Measurements from ENCODE around the gene XAB2. TPM values are rescaled to one million over a fixed set of nuclear protein-coding genes. Genes with fewer than 3 reads are reported as not detected.

Gene XAB2
- total RNA-seq, 2 experiments from 2014 or later = 45.9 to 48.3 TPM

DNA sequence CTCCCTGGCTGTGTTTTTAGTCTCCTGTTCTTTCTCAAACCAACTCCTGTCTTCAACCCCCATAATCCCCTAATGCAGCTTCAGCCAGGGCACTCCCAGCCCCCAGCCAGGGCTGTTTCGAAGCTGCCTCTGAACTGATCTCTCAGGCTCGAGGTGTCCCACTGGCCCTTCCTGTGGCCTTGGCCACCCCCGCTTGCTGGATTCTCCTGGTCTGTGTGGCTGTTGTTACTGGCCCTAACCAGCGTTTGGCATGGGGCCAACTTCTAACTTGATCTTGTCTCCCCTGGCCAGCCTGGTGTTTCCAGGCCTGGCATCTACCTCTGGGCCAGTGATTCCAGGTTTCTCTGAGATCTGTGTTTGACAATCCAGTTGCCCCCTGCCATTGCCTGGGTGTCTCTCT is 11.0 kb downstream of the XAB2 start:
- intact Hi-C loops (cut with DNase I, micrococcal nuclease) = no loop called here
- no peaks in the 10 kb centered on the region for H3K27me3 Mint-ChIP-seq
- ChIA-PET POLR2A (no interaction called here), CTCF (interaction anchor here (0.6 kb wide), 1 partner anchor 213 kb away, joined by 3 read pairs; no protein-coding TSS in a partner anchor)
- no peak for ATAC-seq
- H3K9me3 Mint-ChIP-seq (ENCODE audit: low read depth) = no peaks in the 10 kb centered on the region
- no peaks in the 10 kb centered on the region for H3K4me1 Mint-ChIP-seq
- no peak for DNase-seq
- no peak overlapping the region for H3K27ac Mint-ChIP-seq
- H3K36me3 Mint-ChIP-seq (ENCODE audit: low read depth) = peaks cover 25% of the 10 kb centered on the region
- H3K4me3 Mint-ChIP-seq = no peak overlapping the region

GRCh38 chr19:7617735-7618134 is 11.6 kb downstream of the XAB2 start:
- DNase-seq = no peak
- no peaks in the 10 kb centered on the region for H3K27me3 Mint-ChIP-seq
- no peak overlapping the region for H3K4me3 Mint-ChIP-seq
- ChIA-PET CTCF (interaction anchor here (0.6 kb wide), 1 partner anchor 214 kb away, joined by 3 read pairs; no protein-coding TSS in a partner anchor), POLR2A (interaction anchor here (0.6 kb wide), 1 partner anchor 73 kb away, joined by 5 read pairs; no protein-coding TSS in a partner anchor)
- intact Hi-C loops (cut with DNase I, micrococcal nuclease) = no loop called here
- no peaks in the 10 kb centered on the region for H3K9me3 Mint-ChIP-seq (ENCODE audit: low read depth)
- no peak overlapping the region for H3K27ac Mint-ChIP-seq
- H3K36me3 Mint-ChIP-seq (ENCODE audit: low read depth) = peaks cover 19% of the 10 kb centered on the region
- no peaks in the 10 kb centered on the region for H3K4me1 Mint-ChIP-seq
- ATAC-seq = no peak

GRCh38 chr19:7617172-7617571 is 12.2 kb downstream of the XAB2 start:
- no peak for DNase-seq
- H3K27me3 Mint-ChIP-seq = no peaks in the 10 kb centered on the region
- no peaks in the 10 kb centered on the region for H3K4me1 Mint-ChIP-seq
- H3K4me3 Mint-ChIP-seq = no peak overlapping the region
- intact Hi-C loops (cut with DNase I, micrococcal nuclease) = no loop called here
- no peaks in the 10 kb centered on the region for H3K9me3 Mint-ChIP-seq (ENCODE audit: low read depth)
- POLR2A ChIA-PET = interaction anchor here (0.6 kb wide), 1 partner anchor 73 kb away, joined by 5 read pairs; no protein-coding TSS in a partner anchor
- no peak overlapping the region for H3K27ac Mint-ChIP-seq
- CTCF ChIA-PET = no interaction called here
- H3K36me3 Mint-ChIP-seq (ENCODE audit: low read depth) = peaks cover 18% of the 10 kb centered on the region
- no peak for ATAC-seq

GRCh38 chr19:7614859-7615741 is 14.2 kb downstream of the XAB2 start:
- H3K4me3 Mint-ChIP-seq = no peak overlapping the region
- ATAC-seq (no peak), DNase-seq (no peak)
- H3K4me1 Mint-ChIP-seq = no peaks in the 10 kb centered on the region
- POLR2A ChIA-PET = no interaction called here
- H3K27me3 Mint-ChIP-seq = no peaks in the 10 kb centered on the region
- intact Hi-C loops (cut with DNase I, micrococcal nuclease) = no loop called here
- H3K36me3 Mint-ChIP-seq (ENCODE audit: low read depth) = peaks cover 12% of the 10 kb centered on the region
- CTCF ChIA-PET = interaction anchor here (0.6 to 1.4 kb wide), 2 partner anchors 47 to 134 kb away, joined by 3 to 4 read pairs; no protein-coding TSS in a partner anchor
- H3K9me3 Mint-ChIP-seq (ENCODE audit: low read depth) = no peaks in the 10 kb centered on the region
- no peak overlapping the region for H3K27ac Mint-ChIP-seq

DNA sequence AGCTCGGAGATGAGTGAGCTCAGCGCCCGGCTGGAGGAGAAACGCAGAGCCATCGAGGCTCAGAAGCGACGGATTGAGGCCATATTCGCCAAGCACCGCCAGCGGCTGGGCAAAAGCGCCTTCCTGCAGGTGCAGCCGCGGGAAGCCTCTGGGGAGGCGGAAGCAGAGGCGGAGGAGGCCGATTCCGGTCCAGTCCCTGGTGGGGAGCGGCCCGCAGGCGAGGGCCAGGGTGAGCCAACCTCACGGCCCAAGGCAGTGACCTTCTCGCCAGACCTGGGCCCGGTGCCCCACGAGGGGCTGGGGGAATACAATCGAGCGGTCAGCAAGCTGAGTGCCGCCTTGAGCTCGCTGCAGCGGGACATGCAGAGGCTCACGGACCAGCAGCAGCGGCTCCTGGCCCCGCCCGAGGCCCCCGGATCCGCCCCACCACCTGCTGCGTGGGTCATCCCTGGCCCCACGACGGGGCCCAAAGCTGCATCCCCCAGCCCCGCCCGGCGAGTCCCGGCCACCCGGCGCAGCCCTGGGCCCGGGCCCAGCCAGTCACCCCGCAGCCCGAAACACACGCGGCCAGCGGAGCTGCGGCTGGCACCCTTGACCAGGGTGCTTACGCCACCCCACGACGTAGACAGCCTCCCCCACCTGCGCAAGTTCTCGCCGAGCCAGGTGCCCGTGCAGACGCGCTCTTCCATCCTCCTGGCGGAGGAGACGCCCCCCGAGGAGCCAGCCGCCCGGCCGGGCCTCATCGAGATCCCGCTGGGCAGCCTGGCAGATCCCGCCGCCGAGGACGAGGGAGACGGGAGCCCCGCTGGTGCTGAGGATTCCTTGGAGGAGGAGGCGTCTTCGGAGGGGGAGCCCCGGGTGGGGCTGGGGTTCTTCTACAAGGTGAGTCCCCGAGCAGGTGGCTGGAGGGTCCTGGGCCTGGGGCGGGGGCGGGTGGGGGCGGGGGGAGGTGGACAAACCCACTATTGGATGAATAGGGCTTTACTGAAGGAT is 16.8 kb downstream of the XAB2 start:
- no peak for DNase-seq
- H3K27me3 Mint-ChIP-seq = no peaks in the 10 kb centered on the region
- no peaks in the 10 kb centered on the region for H3K9me3 Mint-ChIP-seq (ENCODE audit: low read depth)
- H3K4me3 Mint-ChIP-seq = no peak overlapping the region
- no peaks in the 10 kb centered on the region for H3K4me1 Mint-ChIP-seq
- intact Hi-C loops (cut with DNase I, micrococcal nuclease) = no loop called here
- ChIA-PET CTCF (interaction anchor here (0.6 kb wide), 1 partner anchor 276 kb away, joined by 4 read pairs; no protein-coding TSS in a partner anchor), POLR2A (no interaction called here)
- no peak overlapping the region for H3K27ac Mint-ChIP-seq
- H3K36me3 Mint-ChIP-seq (ENCODE audit: low read depth) = no peaks in the 10 kb centered on the region
- ATAC-seq = no peak

- H3K27me3 Mint-ChIP-seq = no peaks in the 10 kb centered on the region
- intact Hi-C loops (cut with DNase I, micrococcal nuclease) = no loop called here
- H3K4me3 Mint-ChIP-seq = no peak overlapping the region
- ATAC-seq = no peak
- H3K9me3 Mint-ChIP-seq (ENCODE audit: low read depth) = no peaks in the 10 kb centered on the region
- ChIA-PET POLR2A (no interaction called here), CTCF (no interaction called here)
- no peak for DNase-seq
- H3K4me1 Mint-ChIP-seq = no peaks in the 10 kb centered on the region
- H3K36me3 Mint-ChIP-seq (ENCODE audit: low read depth) = no peaks in the 10 kb centered on the region
- H3K27ac Mint-ChIP-seq = no peak overlapping the region
Measured at GRCh38 chr19:7611541-7612279, 17.6 kb downstream of the XAB2 start.

GRCh38 chr19:7610491-7611240 is 18.7 kb downstream of the XAB2 start:
- POLR2A ChIA-PET = no interaction called here

GRCh38 chr19:7607874-7608560 is 21.3 kb downstream of the XAB2 start:
- H3K27ac Mint-ChIP-seq = no peak overlapping the region
- ATAC-seq = no peak
- ChIA-PET CTCF (interaction anchor here (0.7 kb wide), 1 partner anchor 252 kb away, joined by 3 read pairs; no protein-coding TSS in a partner anchor), POLR2A (no interaction called here)
- no peak overlapping the region for H3K4me3 Mint-ChIP-seq
- peaks cover 3% of the 10 kb centered on the region for H3K27me3 Mint-ChIP-seq
- no peaks in the 10 kb centered on the region for H3K36me3 Mint-ChIP-seq (ENCODE audit: low read depth)
- DNase-seq = no peak
- H3K9me3 Mint-ChIP-seq (ENCODE audit: low read depth) = no peaks in the 10 kb centered on the region
- no peaks in the 10 kb centered on the region for H3K4me1 Mint-ChIP-seq
- intact Hi-C loops (cut with DNase I, micrococcal nuclease) = no loop called here

More at GRCh38 chr19:7610491-7611240, 18.7 kb downstream of the XAB2 start:
- no peaks in the 10 kb centered on the region for H3K9me3 Mint-ChIP-seq (ENCODE audit: low read depth)
- intact Hi-C loops (cut with DNase I, micrococcal nuclease) = no loop called here
- CTCF ChIA-PET = interaction anchor here (0.6 kb wide), 1 partner anchor 61 kb away, joined by 3 read pairs; no protein-coding TSS in a partner anchor
- no peak for ATAC-seq
- no peak overlapping the region for H3K27ac Mint-ChIP-seq
- DNase-seq = no peak
- H3K4me1 Mint-ChIP-seq = no peaks in the 10 kb centered on the region
- H3K4me3 Mint-ChIP-seq = no peak overlapping the region
- H3K36me3 Mint-ChIP-seq (ENCODE audit: low read depth) = no peaks in the 10 kb centered on the region
- no peaks in the 10 kb centered on the region for H3K27me3 Mint-ChIP-seq

DNA sequence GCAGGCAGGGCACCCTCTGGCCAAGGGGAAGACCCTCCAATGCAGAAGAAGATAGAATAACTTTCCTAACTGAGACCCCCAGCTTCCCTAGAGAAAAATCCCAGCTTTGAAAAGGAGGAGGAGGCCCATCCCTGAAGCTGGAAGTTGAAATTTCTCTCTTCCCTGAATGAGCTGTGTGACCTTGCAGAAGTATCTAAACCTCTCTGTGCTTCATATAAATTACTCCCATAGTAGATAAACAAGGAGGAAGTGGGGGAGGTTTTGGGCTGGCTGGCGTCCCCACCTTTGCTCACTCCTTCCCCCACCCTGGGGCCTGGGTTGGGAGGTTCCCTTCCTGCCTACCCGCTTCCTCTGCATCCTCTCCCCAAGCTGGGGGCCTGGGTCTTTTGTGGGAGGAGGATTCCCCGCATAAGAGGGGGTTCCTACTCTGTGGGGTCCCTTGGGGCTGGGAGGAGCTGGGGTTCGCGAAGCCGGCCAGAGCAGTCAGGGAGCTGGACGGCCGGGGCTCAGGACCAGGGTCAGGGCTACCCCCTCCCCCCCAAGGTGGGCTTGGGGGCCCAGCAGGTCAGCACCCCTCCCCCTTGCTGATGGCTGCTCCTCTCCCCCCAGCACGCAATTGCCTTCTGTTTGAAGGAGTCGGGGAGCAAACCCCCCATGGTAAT is 22.0 kb downstream of the XAB2 start:
- Mint-ChIP-seq H3K27me3 (peaks cover 4% of the 10 kb centered on the region), H3K4me3 (no peak overlapping the region), H3K4me1 (no peaks in the 10 kb centered on the region), H3K9me3 (ENCODE audit: low read depth) (no peaks in the 10 kb centered on the region), H3K27ac (no peak overlapping the region), H3K36me3 (ENCODE audit: low read depth) (no peaks in the 10 kb centered on the region)
- intact Hi-C loops (cut with DNase I, micrococcal nuclease) = no loop called here
- ATAC-seq (no peak), DNase-seq (no peak)
- POLR2A ChIA-PET = no interaction called here
- CTCF ChIA-PET = interaction anchor here (0.6 to 0.8 kb wide), 2 partner anchors 10 to 62 kb away, joined by 3 to 4 read pairs; no protein-coding TSS in a partner anchor

DNA sequence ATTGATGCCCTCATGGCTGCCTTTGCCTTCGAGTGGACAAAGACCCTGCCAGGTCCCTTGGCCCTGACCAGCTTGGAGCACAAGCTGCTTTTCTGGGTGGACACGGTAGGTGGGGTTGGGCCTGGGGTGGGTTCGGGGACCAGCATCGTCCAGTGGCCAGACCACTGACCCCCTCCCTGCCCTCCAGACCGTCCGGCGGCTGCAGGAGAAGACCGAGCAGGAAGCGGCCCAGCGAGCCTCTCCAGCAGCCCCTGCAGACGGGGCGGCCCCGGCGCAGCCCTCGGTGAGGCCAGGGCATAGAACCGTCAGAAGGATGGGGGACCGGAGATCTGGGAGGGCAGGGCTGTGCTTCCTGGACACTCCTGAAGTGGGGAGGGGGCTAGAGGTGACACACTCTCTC is 23.1 kb downstream of the XAB2 start:
- Mint-ChIP-seq H3K27me3 (peaks cover 8% of the 10 kb centered on the region), H3K27ac (no peak overlapping the region), H3K4me3 (no peak overlapping the region), H3K36me3 (ENCODE audit: low read depth) (no peaks in the 10 kb centered on the region), H3K9me3 (ENCODE audit: low read depth) (no peaks in the 10 kb centered on the region), H3K4me1 (no peaks in the 10 kb centered on the region)
- intact Hi-C loops (cut with DNase I, micrococcal nuclease) = no loop called here
- ChIA-PET CTCF (interaction anchor here (1.8 to 1.9 kb wide), 2 partner anchors 38 to 194 kb away, joined by 7 to 14 read pairs; no protein-coding TSS in a partner anchor), POLR2A (no interaction called here)
- DNase-seq = no peak
- ATAC-seq = no peak
